ELR (cell line): Measurements from ENCODE around the gene BOD1.
"Not testable (repeated sequence)": the region's sequence is repeated elsewhere in the genome, so short reads cannot be mapped to it uniquely, and the experiment has no call there.

ENCODE experiments used
- DNase-seq: peaks from one replicate; pipeline ENCODE4 v3.0.0-alpha.2; 2015; ENCODE audit warnings: low read depth

BOD1 gene

DNA sequence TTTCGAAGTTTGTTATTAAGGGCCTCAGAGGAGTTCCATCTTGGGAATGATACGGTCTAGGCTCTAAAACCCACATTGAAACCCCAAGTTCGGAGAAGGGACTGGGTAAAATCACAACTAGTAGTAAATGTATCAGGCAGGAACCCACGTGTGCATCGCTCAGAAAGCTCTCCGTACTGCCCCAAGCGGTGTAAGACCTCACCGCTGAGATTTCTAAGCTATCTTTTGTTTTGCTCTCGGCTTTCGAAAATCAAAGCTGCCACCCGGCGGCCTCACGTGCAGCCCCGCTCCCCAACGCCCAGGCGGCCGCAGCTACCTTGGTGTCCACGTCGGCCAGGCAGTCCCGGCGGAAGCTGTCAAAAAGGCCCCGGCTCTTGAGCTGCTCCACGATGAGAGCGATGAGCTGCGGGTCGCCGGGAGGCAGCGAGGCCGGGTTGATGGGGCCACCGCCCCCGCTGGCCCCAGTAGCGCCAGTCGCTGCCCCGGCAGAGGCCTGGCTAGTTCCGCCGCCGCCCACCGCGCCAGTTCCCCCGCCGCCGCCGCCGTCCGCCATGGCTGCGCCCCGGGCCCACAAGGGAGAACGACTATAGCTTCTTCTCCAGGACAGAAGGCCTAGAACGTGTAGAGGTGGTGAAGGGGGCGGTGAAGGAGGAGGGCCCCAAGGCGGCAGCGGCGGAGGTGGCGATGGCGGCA is 420 bp downstream of the BOD1 start:
- DNase-seq = peak; percentile 89

DNA sequence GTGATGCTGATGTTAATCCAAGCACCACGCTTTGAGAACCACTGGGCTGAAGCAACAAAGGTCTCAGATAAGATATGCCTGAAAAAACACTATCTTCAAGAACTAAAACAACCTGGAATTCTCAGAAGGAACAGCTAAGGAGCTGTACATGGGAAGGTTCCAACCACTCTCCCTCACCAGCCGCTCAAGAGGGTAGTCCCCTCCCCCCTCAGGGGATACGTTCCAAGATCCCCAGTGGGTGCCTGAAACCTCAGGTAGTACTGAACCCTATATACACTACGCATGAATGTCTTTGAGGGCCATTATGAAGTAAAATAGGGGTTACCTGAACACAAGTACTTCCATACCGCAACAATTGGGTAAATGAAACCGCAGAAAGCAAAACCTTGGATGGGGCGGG is 1.9 kb downstream of the BOD1 start:
- no peak for DNase-seq

- no peak for DNase-seq
Measured at GRCh38 chr5:173613433-173614159, 2.9 kb downstream of the BOD1 start.

GRCh38 chr5:173612948-173613347 is 3.5 kb downstream of the BOD1 start:
- no peak for DNase-seq

- DNase-seq = no peak
Measured at GRCh38 chr5:173611706-173612105, 4.7 kb downstream of the BOD1 start.

GRCh38 chr5:173604141-173604540 is 12.3 kb downstream of the BOD1 start:
- DNase-seq = no peak

GRCh38 chr5:173602423-173602822 is 14.0 kb downstream of the BOD1 start:
- DNase-seq = no peak

DNA sequence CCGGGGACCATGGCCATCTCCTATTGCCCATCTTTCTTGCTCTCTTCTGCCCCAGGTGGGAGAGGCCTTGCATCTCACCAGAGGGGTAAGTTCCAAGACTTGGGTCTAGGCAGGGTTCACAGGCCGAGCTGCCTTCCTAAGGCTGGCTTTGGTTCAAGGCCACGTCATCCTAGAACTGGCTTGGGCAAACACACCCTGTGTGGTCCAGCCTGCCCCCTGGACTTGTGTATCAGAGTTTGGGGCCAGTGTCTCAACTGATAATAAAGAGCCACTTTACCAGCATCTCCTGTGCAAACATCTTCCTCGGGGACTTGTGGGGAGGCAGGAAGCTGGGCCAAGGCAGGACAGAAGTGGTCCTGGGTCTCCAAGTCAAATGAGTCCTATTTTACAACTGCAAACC is 17.8 kb downstream of the BOD1 start:
- no peak for DNase-seq

- no peak for DNase-seq
Measured at GRCh38 chr5:173597304-173597703, 19.1 kb downstream of the BOD1 start.

DNA sequence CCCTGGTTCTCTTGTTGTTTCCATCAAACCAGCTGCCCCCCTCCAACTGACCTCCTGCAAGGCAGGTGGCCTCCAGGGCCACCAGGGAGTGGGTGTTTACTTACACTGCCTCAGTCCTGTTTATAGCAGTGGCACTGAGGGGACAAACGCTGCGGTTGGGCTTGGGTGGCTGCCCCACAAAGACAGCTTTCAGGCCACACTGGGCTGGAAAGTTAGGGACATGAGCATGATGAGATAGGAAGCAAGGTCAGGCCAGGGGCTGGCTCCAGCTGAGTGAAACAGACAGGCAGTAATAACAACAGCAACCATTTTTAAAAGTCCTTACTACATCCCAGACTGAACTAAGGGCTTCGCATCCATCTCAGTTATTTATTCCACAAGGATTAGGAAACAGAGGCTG is 20.6 kb downstream of the BOD1 start:
- DNase-seq = no peak

DNA sequence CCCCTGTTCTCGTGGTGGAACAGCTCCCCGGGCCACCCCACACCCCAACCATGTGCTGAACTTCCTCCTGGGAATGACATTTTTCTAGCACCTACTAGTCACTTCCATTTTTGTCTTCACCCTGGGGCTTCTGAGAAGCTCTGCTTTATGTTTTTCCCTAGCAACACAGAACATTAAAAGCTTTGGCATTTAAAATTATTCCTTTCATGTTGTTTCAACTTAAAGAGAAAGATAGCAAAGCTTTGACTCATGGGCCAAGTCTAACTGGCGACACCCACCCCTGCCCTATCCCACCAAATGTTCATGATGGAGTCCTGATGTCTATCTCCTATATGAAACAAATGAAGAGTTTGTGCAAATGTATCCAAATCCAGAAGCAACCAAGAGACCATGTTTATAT is 22.4 kb downstream of the BOD1 start:
- DNase-seq = peak; percentile 37

- DNase-seq = peak; percentile 47
Measured at GRCh38 chr5:173592050-173592669, 24.3 kb downstream of the BOD1 start.

GRCh38 chr5:173591056-173591514 is 25.4 kb downstream of the BOD1 start:
- no peak for DNase-seq

DNA sequence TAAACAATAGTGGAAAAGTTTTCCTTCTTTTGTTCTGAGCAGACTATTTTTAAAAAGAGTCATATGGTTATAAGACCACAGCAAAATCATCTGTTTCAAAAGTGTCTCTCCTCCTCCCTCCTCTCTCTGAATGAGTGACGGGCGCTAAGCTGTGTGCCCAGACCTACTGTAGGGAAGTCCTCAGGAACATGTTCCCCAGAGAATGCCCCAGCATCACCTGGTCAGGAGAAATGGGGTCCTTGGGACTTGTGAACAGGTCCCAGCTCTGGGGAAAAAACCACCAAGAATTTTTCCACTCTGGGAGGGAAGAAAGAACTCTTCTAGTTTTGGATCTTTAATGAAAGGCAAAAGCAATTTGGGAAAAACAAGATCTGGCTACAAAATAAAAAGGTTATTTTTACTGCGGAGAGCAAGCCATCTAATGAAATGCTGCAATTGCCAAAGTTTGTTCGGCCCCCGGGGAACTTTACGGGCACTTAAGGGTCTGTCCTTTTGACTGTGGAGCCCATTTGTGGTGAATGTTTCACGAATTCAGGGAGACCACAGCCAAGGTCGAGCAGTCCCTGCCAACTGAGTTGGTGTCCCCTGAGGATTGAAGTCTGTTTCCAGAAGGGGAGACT is 25.9 kb downstream of the BOD1 start:
- DNase-seq = no peak

GRCh38 chr5:173586133-173586532 is 30.3 kb downstream of the BOD1 start:
- DNase-seq = not testable (repeated sequence)

DNA sequence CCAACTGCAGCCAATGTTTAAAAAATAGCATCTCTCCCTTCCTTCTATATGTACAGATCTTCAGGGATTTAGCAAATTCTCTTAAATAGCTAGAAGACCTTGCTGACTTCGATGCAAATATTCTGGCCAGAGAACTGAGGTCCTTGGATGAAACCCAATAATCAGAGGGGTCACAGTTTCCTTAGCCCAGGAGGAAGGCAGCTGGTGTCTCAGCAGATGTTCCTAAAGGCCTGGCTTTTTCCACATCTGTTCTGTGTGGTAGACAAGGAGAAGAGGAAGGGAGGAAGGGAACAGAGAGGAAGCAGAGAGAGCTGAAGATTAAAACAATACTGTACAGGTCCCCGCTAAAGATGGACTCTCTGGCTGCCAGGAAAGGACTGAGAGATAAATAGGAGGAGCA is 33.1 kb downstream of the BOD1 start:
- DNase-seq = no peak

GRCh38 chr5:173582216-173583111 is 34.0 kb downstream of the BOD1 start:
- DNase-seq = peak; percentile 57

DNA sequence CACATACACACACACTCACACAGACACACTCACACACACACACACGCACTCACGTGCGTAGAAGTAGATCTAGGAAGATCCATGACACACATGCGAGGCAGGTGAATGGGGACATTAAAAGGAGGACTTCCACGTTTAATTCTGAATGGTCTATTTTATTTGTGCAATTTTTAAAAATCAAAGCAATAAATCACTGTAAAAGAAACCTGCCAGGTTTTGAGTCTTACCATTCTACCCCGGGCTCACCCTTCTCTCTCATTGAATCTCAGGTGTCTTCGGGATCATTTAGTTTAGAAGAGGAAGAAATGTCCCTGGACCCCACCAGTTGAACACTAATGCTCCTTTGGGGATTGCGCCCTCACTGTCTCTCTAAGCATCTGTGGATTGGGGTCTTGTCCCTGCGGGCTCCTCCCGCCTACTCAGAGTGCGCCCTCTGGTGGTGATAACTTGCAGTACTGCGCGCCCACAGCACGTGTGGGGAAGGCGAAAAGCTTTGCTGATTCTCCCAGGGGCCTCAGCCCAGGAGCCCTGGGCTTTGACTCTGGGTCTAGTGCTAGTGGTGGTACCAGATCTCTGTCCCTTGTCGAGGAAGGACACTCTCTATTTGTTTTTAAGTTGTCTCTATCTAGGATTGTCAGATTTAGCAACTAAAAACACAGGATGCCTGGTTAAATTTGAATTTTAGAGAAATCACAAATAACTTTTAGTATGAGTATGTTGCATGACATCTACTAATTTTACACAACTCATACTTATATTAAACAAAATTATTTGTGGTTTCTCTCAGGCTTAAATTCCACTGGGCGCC is 34.8 kb downstream of the BOD1 start:
- peak; percentile 53 for DNase-seq

DNA sequence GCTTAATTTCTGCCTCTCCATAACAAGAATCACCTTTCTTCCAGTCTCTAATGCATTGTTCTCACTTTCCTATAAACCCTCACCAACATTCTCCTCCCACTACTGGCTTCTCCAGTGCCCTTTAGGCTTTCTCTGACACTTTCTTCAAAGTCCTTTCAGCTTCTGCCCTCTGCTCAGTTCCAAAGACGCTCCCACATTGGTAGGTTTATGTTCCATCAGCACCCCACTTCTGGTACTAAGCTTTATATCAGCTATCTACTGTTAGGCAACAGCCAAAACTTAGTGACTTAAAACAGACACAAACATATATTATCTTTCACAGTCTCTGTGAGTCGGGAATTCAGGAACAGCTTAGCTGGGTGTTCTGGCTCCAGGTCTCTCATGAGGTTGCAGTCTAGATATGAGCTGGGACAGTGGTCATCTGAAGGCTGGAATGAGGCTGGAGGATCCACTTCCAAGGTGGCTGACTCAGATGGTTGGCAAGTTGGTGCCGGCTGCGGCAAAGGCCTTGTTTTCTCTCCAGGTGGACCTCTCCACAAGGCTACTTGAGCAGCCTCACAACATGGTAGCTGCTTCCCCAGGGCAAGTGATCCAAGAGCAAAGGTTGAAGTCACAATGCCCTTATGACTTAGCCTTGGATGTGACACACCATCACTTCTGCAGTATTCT is 37.4 kb downstream of the BOD1 start:
- DNase-seq = no peak

GRCh38 chr5:173577817-173578216 is 38.6 kb downstream of the BOD1 start:
- no peak for DNase-seq
